Measurements from ENCODE around the gene MAL. TPM values are rescaled to one million over a fixed set of nuclear protein-coding genes. Genes with fewer than 3 reads are reported as not detected.

MAL gene
- polyA plus RNA-seq, 1 donor from 2014 or later = not detected

- H2AFZ ChIP-seq (ENCODE audit: low read depth, low read length) = no peak overlapping the region
- no peak overlapping the region for H3K27ac ChIP-seq (ENCODE audit: low read length)
- H3F3A ChIP-seq (ENCODE audit: insufficient read depth, low read length, poor library complexity, severe bottlenecking) = no peaks in the 10 kb centered on the region
- H3K9me3 ChIP-seq (ENCODE audit: low read length) = peaks cover 14% of the 10 kb centered on the region
- no peak overlapping the region for H3K4me3 ChIP-seq (ENCODE audit: low read length)
- no peaks in the 10 kb centered on the region for H4K20me1 ChIP-seq (ENCODE audit: insufficient read depth)
- no peaks in the 10 kb centered on the region for H3K79me2 ChIP-seq (replicated peaks; ENCODE audit: insufficient read depth, low read length)
- no peak overlapping the region for H3K9ac ChIP-seq (ENCODE audit: low read length)
- TF ChIP-seq, protein P1, sequence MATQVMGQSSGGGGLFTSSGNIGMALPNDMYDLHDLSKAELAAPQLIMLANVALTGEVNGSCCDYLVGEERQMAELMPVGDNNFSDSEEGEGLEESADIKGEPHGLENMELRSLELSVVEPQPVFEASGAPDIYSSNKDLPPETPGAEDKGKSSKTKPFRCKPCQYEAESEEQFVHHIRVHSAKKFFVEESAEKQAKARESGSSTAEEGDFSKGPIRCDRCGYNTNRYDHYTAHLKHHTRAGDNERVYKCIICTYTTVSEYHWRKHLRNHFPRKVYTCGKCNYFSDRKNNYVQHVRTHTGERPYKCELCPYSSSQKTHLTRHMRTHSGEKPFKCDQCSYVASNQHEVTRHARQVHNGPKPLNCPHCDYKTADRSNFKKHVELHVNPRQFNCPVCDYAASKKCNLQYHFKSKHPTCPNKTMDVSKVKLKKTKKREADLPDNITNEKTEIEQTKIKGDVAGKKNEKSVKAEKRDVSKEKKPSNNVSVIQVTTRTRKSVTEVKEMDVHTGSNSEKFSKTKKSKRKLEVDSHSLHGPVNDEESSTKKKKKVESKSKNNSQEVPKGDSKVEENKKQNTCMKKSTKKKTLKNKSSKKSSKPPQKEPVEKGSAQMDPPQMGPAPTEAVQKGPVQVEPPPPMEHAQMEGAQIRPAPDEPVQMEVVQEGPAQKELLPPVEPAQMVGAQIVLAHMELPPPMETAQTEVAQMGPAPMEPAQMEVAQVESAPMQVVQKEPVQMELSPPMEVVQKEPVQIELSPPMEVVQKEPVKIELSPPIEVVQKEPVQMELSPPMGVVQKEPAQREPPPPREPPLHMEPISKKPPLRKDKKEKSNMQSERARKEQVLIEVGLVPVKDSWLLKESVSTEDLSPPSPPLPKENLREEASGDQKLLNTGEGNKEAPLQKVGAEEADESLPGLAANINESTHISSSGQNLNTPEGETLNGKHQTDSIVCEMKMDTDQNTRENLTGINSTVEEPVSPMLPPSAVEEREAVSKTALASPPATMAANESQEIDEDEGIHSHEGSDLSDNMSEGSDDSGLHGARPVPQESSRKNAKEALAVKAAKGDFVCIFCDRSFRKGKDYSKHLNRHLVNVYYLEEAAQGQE (IDR thresholded peaks at IDR 0.05; ENCODE audit: borderline replicate concordance) = no peak
- TF ChIP-seq SMC3 (conservative IDR thresholded peaks at IDR 0.05; ENCODE audit: poor library complexity) (no peak), EZH2 (IDR thresholded peaks at IDR 0.05; ENCODE audit: borderline replicate concordance, insufficient read depth, low read length, poor library complexity, severe bottlenecking) (no peak), EP300 (conservative IDR thresholded peaks at IDR 0.05; ENCODE audit: poor library complexity, severe bottlenecking) (no peak), RAD21 (conservative IDR thresholded peaks at IDR 0.05) (no peak), CTCF (IDR thresholded peaks at IDR 0.05; ENCODE audit: poor library complexity, severe bottlenecking) (no peak), POLR2AphosphoS5 (IDR thresholded peaks at IDR 0.05) (no peak), MXI1 (conservative IDR thresholded peaks at IDR 0.05; ENCODE audit: poor library complexity, severe bottlenecking) (no peak), TAF1 (IDR thresholded peaks at IDR 0.05; ENCODE audit: low read depth) (no peak)
- no peaks in the 10 kb centered on the region for H3K9me2 ChIP-seq (ENCODE audit: insufficient read depth, low read length)
- H3K36me3 ChIP-seq (ENCODE audit: insufficient read depth, low read length) = no peaks in the 10 kb centered on the region
- no peak overlapping the region for H3K4me2 ChIP-seq (ENCODE audit: low read length)
- H3K27me3 ChIP-seq (ENCODE audit: insufficient read depth, low read depth, low read length) = no peaks in the 10 kb centered on the region
Observed at GRCh38 chr2:95056044-95056443, 30.5 kb downstream of the MAL start.

DNA sequence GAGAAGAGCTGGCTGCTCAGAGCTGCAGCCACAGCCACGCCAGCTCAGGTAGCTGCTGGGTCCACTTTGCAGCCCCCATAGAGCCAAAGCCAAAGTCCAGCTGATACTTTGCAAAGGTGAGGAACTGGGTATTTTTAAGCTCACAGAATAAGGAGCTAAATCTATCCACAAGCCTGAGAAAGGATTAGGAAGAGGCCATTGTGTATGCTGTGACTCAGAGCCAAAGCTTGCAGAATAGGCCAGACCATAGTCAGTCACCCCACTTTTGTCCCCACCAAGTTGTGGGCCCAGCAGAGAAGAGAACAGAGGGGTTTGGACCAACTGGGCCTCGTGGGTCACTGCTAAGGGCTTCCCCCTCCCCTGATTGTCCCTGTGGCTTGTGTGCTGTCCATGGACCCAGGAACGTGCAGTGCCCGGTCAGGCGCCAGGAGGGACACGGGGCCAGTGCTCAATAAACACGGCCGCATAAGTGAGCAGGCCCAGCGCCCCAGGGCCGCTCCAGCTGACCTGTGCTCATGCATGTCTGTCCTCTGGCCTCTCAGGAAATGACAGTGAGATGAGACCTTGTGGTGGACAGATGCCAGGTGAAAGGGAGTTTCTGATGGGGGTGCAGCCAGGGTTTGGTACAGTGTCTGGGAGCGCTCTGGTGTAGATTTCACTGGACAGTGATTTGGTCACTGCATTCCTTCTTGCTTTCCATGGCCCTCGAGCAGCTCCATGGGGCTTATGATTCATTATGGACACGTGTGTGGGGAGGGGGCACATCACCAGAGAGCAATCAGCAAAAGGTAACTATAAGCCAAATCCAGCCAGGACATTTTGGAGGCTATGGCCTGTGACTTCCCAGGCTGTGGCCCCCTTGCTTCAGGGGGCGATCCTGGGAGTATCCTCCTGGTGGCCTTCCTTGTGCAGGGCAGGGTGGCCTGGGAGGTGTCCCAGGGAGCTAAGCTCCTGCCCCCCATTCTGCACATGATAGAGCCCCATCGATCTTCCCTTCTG lies 31.3 kb downstream of the MAL start:
- TF ChIP-seq TAF1 (IDR thresholded peaks at IDR 0.05; ENCODE audit: low read depth) = no peak
- no peak for TF ChIP-seq POLR2AphosphoS5 (IDR thresholded peaks at IDR 0.05)
- TF ChIP-seq SMC3 (conservative IDR thresholded peaks at IDR 0.05; ENCODE audit: poor library complexity) = no peak
- TF ChIP-seq CTCF (IDR thresholded peaks at IDR 0.05; ENCODE audit: poor library complexity, severe bottlenecking) = no peak
- no peak for TF ChIP-seq EP300 (conservative IDR thresholded peaks at IDR 0.05; ENCODE audit: poor library complexity, severe bottlenecking)
- no peak for TF ChIP-seq MXI1 (conservative IDR thresholded peaks at IDR 0.05; ENCODE audit: poor library complexity, severe bottlenecking)
- TF ChIP-seq EZH2 (IDR thresholded peaks at IDR 0.05; ENCODE audit: borderline replicate concordance, insufficient read depth, low read length, poor library complexity, severe bottlenecking) = no peak
- TF ChIP-seq, protein P1 (IDR thresholded peaks at IDR 0.05; ENCODE audit: borderline replicate concordance) = no peak
- TF ChIP-seq RAD21 (conservative IDR thresholded peaks at IDR 0.05) = no peak
- Histone ChIP-seq H3K4me2 (ENCODE audit: low read length) (no peak overlapping the region), H2AFZ (ENCODE audit: low read depth, low read length) (no peak overlapping the region), H3K9ac (ENCODE audit: low read length) (no peak overlapping the region), H3F3A (ENCODE audit: insufficient read depth, low read length, poor library complexity, severe bottlenecking) (no peaks in the 10 kb centered on the region), H3K79me2 (replicated peaks; ENCODE audit: insufficient read depth, low read length) (no peaks in the 10 kb centered on the region), H3K4me3 (ENCODE audit: low read length) (no peak overlapping the region), H3K27me3 (ENCODE audit: insufficient read depth, low read depth, low read length) (no peaks in the 10 kb centered on the region), H4K20me1 (ENCODE audit: insufficient read depth) (no peaks in the 10 kb centered on the region), H3K27ac (ENCODE audit: low read length) (no peak overlapping the region), H3K9me3 (ENCODE audit: low read length) (peaks cover 14% of the 10 kb centered on the region), H3K9me2 (ENCODE audit: insufficient read depth, low read length) (no peaks in the 10 kb centered on the region), H3K36me3 (ENCODE audit: insufficient read depth, low read length) (no peaks in the 10 kb centered on the region)

Data from neural cell (in vitro differentiated cells).